Endothelial cell of umbilical vein (primary cell): ENCODE data around the gene CROT. TPM values are rescaled to one million over a fixed set of nuclear protein-coding genes. Genes with fewer than 3 reads are reported as not detected.

Source experiments
- BruUV-seq: library from RNA; stranded (reverse); fragments of 400-500 nt; replicated peaks from 2 replicates; lab custom pipeline; 2021; lab: Mats Ljungman, UMichigan
- CTCF ChIA-PET: fragments of 300-600, 350-600 bp; sonication (Branson Sonifier 250); formaldehyde crosslinking; loops from one replicate; lab custom pipeline; 2021; ENCODE audit warnings: antibody characterized with exemption, inconsistent platforms; lab: Charles Lee
- POLR2A ChIA-PET: fragments of 300-600, 350-600 bp; sonication (Branson Sonifier 250); formaldehyde crosslinking; loops from one replicate; lab custom pipeline; 2021; ENCODE audit warnings: antibody characterized with exemption, inconsistent platforms; lab: Charles Lee
- DNase-seq: peaks from one replicate; pipeline ENCODE4 v3.0.0-alpha.2; 2011; ENCODE audit warnings: low read depth, low spot score
- FAIRE-seq: peaks from 2 replicates; lab custom pipeline; 2011; peaks lifted over from hg19 to GRCh38; lab: Jason Lieb, UNC
- H2AFZ ChIP-seq: 2 replicates; pipeline ENCODE4 v1.6.0; 2012; ENCODE audit warnings: low read depth, low read length, control low read depth, inconsistent platforms
- H3K27ac ChIP-seq: 2 replicates; pipeline ENCODE4 v1.5.1; 2011; ENCODE audit warnings: low read depth, mild to moderate bottlenecking, control low read depth, low read length, moderate library complexity; ENCODE audit not compliant: insufficient read depth
- H3K27me3 ChIP-seq, 2 experiments: 2 replicates each; pipeline versions ENCODE4 v1.6.0 to v1.6.1; 2011; ENCODE audit warnings: low read length in 2 of 2, mixed read lengths in 1 of 2; ENCODE audit not compliant: control insufficient read depth in 2 of 2, insufficient read depth in 2 of 2
- H3K36me3 ChIP-seq, 2 experiments: 2 replicates in 1 of 2; 3 replicates in 1 of 2; pipeline ENCODE4 v1.5.1; 2011; ENCODE audit warnings: low read length in 2 of 2, mild to moderate bottlenecking in 1 of 2, moderate library complexity in 1 of 2; ENCODE audit not compliant: control insufficient read depth in 2 of 2, insufficient read depth in 2 of 2; ENCODE audit errors: extremely low read depth in 1 of 2
- H3K4me1 ChIP-seq: 3 replicates; pipeline ENCODE4 v1.5.1; 2011; ENCODE audit warnings: mild to moderate bottlenecking, low read length; ENCODE audit not compliant: control insufficient read depth, insufficient read depth; ENCODE audit errors: extremely low read depth
- H3K4me2 ChIP-seq: 2 replicates; pipeline ENCODE4 v1.6.1; 2011; ENCODE audit warnings: low read length, control low read depth, mixed read lengths; ENCODE audit not compliant: insufficient read depth
- H3K4me3 ChIP-seq, 3 experiments: fragments of 200-600 bp in 1 of 3; sonication (generic), shearing (Covaris generic) in 1 of 3; replicated peaks in 1 of 3; 2 replicates each; pipeline ENCODE4 v1.5.1; 2011 to 2016; ENCODE audit warnings: control low read depth in 3 of 3, low read length in 3 of 3, mild to moderate bottlenecking in 2 of 3, inconsistent platforms in 1 of 3, low read depth in 1 of 3, moderate library complexity in 1 of 3; ENCODE audit not compliant: insufficient read depth in 1 of 3
- H3K79me2 ChIP-seq: 2 replicates; pipeline ENCODE4 v1.6.0; 2012; ENCODE audit warnings: low read length, inconsistent platforms; ENCODE audit not compliant: control insufficient read depth, insufficient read depth
- H3K9ac ChIP-seq: replicated peaks from 2 replicates; pipeline ENCODE3; 2011; ENCODE audit warnings: low read length, control low read depth; ENCODE audit not compliant: insufficient read depth; ENCODE audit errors: extremely low read depth
- H3K9me1 ChIP-seq: replicated peaks from 3 replicates; pipeline ENCODE4 v1.6.0; 2011; ENCODE audit warnings: mild to moderate bottlenecking, low read length; ENCODE audit not compliant: control insufficient read depth, insufficient read depth; ENCODE audit errors: extremely low read depth
- H3K9me3 ChIP-seq: replicated peaks from 2 replicates; pipeline ENCODE4 v1.5.1; 2012; ENCODE audit warnings: low read length, inconsistent platforms; ENCODE audit not compliant: control insufficient read depth, insufficient read depth
- H4K20me1 ChIP-seq: replicated peaks from 2 replicates; pipeline ENCODE3; 2011; ENCODE audit warnings: mild to moderate bottlenecking, low read length; ENCODE audit not compliant: control insufficient read depth, insufficient read depth; ENCODE audit errors: extremely low read depth
- EZH2 ChIP-seq: IDR thresholded peaks from 2 replicates; pipeline ENCODE4 v1.6.1; 2012; ENCODE audit warnings: borderline replicate concordance, low read depth, mild to moderate bottlenecking, moderate library complexity, low read length, inconsistent platforms; ENCODE audit not compliant: severe bottlenecking
- FOS ChIP-seq: IDR thresholded peaks from 2 replicates; pipeline ENCODE4 v1.6.1; 2011; ENCODE audit warnings: mild to moderate bottlenecking, low read length, moderate library complexity, borderline replicate concordance; ENCODE audit not compliant: insufficient read depth
- GATA2 ChIP-seq: IDR thresholded peaks from 2 replicates; pipeline ENCODE4 v1.7.0; 2011; ENCODE audit warnings: low read depth, mild to moderate bottlenecking, moderate library complexity, mixed read lengths, low read length; ENCODE audit not compliant: insufficient read length, insufficient read depth
- JUN ChIP-seq: IDR thresholded peaks from 2 replicates; pipeline ENCODE4 v1.6.1; 2011; ENCODE audit warnings: borderline replicate concordance, low read depth; ENCODE audit not compliant: insufficient read length, insufficient read depth
- MYC ChIP-seq: IDR thresholded peaks from one replicate; pipeline ENCODE4 v1.6.1; 2011; ENCODE audit warnings: mild to moderate bottlenecking, low read depth, low read length
- POLR2A ChIP-seq: IDR thresholded peaks from 2 replicates; pipeline ENCODE4 v1.6.1; 2012; ENCODE audit warnings: low read depth, mild to moderate bottlenecking, control low read depth, low read length
- POLR2AphosphoS5 ChIP-seq: IDR thresholded peaks from 2 replicates; pipeline ENCODE4 v1.6.1; 2012; ENCODE audit warnings: low read depth, mild to moderate bottlenecking, control low read depth, low read length, moderate library complexity; ENCODE audit not compliant: insufficient read depth
- dilution Hi-C: fragments of 300-500 bp; cut with MboI; formaldehyde crosslinking; loops from one replicate; pipeline ENCODE4 v1.15.0; 2019; ENCODE audit warnings: low sequenced_read_pairs; ENCODE audit not compliant: extremely low pct_ligation_motif_present
- intact Hi-C: fragments of 100-400 bp; cut with micrococcal nuclease; formaldehyde crosslinking; loops from one replicate; pipeline ENCODE4 v1.10.0; 2022
- polyA plus RNA-seq, 4 experiments: library from polyadenylated mRNA; depleted of rRNA in 3 of 4; stranded (reverse) in 3 of 4; unstranded in 1 of 4; fragments of >200 nt; gene quantifications; 2 replicates each; pipeline versions ENCODE4 v1.2.1 to v1.2.3, GENCODE V29; 2011 to 2012; ENCODE audit warnings: missing spikeins in 1 of 4
- total RNA-seq: library from RNA; stranded (reverse); gene quantifications from 2 replicates; pipeline ENCODE4 v1.2.3, GENCODE V29; 2021
- TF ChIP-seq, protein P1 (sequence below): IDR thresholded peaks from 2 replicates; pipeline ENCODE4 v1.6.1; 2011; ENCODE audit not compliant: insufficient read depth, insufficient read length
- TF ChIP-seq, protein P2 (sequence below), 2 donors: IDR thresholded peaks; 1 replicate in 1 of 2; 2 replicates in 1 of 2; pipeline ENCODE4 v1.5.1; 2011; ENCODE audit warnings: low read length in 2 of 2, mild to moderate bottlenecking in 2 of 2, moderate library complexity in 2 of 2, control low read depth in 1 of 2, inconsistent platforms in 1 of 2, low read depth in 1 of 2; ENCODE audit not compliant: insufficient read depth in 1 of 2; ENCODE audit errors: extremely low read depth in 1 of 2

CROT gene
- total and polyA plus RNA-seq, 2 donors (not counting 3 experiments of a cell fraction or from before 2014, with no cell fraction given), result 3.3 to 6.6 TPM

- peaks cover 0 to 2% of the 10 kb centered on the region in 2 experiments for H3K27me3 ChIP-seq
- H2AFZ ChIP-seq, result no peak overlapping the region
- TF ChIP-seq POLR2AphosphoS5, result no peak
- no peak for TF ChIP-seq POLR2A
- TF ChIP-seq, protein P1, sequence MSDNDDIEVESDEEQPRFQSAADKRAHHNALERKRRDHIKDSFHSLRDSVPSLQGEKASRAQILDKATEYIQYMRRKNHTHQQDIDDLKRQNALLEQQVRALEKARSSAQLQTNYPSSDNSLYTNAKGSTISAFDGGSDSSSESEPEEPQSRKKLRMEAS, result no peak
- no peak for TF ChIP-seq FOS
- no peaks in the 10 kb centered on the region for H3K36me3 ChIP-seq
- H3K79me2 ChIP-seq, result no peaks in the 10 kb centered on the region
- FAIRE-seq, result no peak
- DNase-seq, result no peak
- no TSS peak for BruUV-seq
- no peaks in the 10 kb centered on the region for H3K9me3 ChIP-seq
- H3K4me3 ChIP-seq, result no peak overlapping the region
- POLR2A ChIA-PET, result no interaction called here
- no peaks in the 10 kb centered on the region for H3K4me1 ChIP-seq
- no peak overlapping the region for H3K27ac ChIP-seq
- no peak overlapping the region for H3K4me2 ChIP-seq
- CTCF ChIA-PET, result interaction anchor here (1.0 kb wide), 1 partner anchor 462 kb away, joined by 4 read pairs; no protein-coding TSS in a partner anchor
- dilution Hi-C loops, result loop anchor here (25.0 kb wide), 1 partner anchor 112 kb away; no protein-coding TSS in a partner anchor
- intact Hi-C loops, result no loop called here
- no peaks in the 10 kb centered on the region for H3K9me1 ChIP-seq
- H3K9ac ChIP-seq, result no peak overlapping the region
- H4K20me1 ChIP-seq, result no peaks in the 10 kb centered on the region
Measured at GRCh38 chr7:87424075-87424474, 78.6 kb downstream of the CROT start.

- no peak overlapping the region for H3K4me3 ChIP-seq
- no peak for DNase-seq
- H2AFZ ChIP-seq, result no peak overlapping the region
- H3K27ac ChIP-seq, result no peak overlapping the region
- H3K9me1 ChIP-seq, result no peaks in the 10 kb centered on the region
- no peak overlapping the region for H3K9ac ChIP-seq
- TF ChIP-seq POLR2A (no peak), EZH2 (no peak), MYC (no peak), POLR2AphosphoS5 (no peak), JUN (no peak), FOS (no peak), GATA2 (no peak)
- TF ChIP-seq, protein P1, result no peak
- TF ChIP-seq, protein P2, sequence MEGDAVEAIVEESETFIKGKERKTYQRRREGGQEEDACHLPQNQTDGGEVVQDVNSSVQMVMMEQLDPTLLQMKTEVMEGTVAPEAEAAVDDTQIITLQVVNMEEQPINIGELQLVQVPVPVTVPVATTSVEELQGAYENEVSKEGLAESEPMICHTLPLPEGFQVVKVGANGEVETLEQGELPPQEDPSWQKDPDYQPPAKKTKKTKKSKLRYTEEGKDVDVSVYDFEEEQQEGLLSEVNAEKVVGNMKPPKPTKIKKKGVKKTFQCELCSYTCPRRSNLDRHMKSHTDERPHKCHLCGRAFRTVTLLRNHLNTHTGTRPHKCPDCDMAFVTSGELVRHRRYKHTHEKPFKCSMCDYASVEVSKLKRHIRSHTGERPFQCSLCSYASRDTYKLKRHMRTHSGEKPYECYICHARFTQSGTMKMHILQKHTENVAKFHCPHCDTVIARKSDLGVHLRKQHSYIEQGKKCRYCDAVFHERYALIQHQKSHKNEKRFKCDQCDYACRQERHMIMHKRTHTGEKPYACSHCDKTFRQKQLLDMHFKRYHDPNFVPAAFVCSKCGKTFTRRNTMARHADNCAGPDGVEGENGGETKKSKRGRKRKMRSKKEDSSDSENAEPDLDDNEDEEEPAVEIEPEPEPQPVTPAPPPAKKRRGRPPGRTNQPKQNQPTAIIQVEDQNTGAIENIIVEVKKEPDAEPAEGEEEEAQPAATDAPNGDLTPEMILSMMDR (IDR thresholded peaks at IDR 0.05; ENCODE audit: extremely low read depth in 1 of 2, insufficient read depth in 1 of 2, low read depth in 1 of 2, low read length in 2 of 2), result no peak
- H3K4me1 ChIP-seq, result no peaks in the 10 kb centered on the region
- no peaks in the 10 kb centered on the region for H4K20me1 ChIP-seq
- ChIA-PET POLR2A (no interaction called here), CTCF (no interaction called here)
- no TSS peak for BruUV-seq
- no peak overlapping the region for H3K4me2 ChIP-seq
- dilution Hi-C loops (no loop called here), intact Hi-C loops (no loop called here)
- FAIRE-seq, result no peak
- H3K79me2 ChIP-seq, result no peaks in the 10 kb centered on the region
- H3K27me3 ChIP-seq, result peaks cover 2% of the 10 kb centered on the region in 2 experiments
- no peaks in the 10 kb centered on the region for H3K36me3 ChIP-seq
- H3K9me3 ChIP-seq, result no peaks in the 10 kb centered on the region
Measured at GRCh38 chr7:87426160-87426559, 80.7 kb downstream of the CROT start.
